HG03139 (cell line): ENCODE results near the gene KRIT1.

Source experiments
- ATAC-seq: cut with Tn5 transposase; IDR thresholded peaks from one replicate; pipeline ENCODE4 v1.9.1; 2021; ENCODE audit not compliant: unreplicated experiment

The KRIT1 gene

GRCh38 chr7:92156990-92157389, 88.7 kb downstream of the KRIT1 start:
- no peak for ATAC-seq

GRCh38 chr7:92155108-92155739, 90.5 kb downstream of the KRIT1 start:
- no peak for ATAC-seq

- no peak for ATAC-seq
Observed at GRCh38 chr7:92150450-92151017, 95.2 kb downstream of the KRIT1 start.

- ATAC-seq: no peak
Observed at GRCh38 chr7:92149736-92150239, 95.9 kb downstream of the KRIT1 start.
